DOHH2 (cell line): ENCODE data around the gene FASN.

Source experiments
- H3F3A ChIP-seq: fragments of 200-600 bp; sonication (generic), shearing (Covaris generic); 2 replicates; pipeline ENCODE4 v1.6.0; 2016; ENCODE audit warnings: antibody characterized with exemption, mild to moderate bottlenecking; ENCODE audit not compliant: control insufficient read depth, insufficient read depth
- H3K27ac ChIP-seq: fragments of 200-600 bp; sonication (generic); 2 replicates; pipeline ENCODE4 v1.5.1; 2014; ENCODE audit warnings: low read depth, mild to moderate bottlenecking, low read length, moderate library complexity
- H3K27me3 ChIP-seq: fragments of 200-600 bp; sonication (generic); 2 replicates; pipeline ENCODE4 v1.6.1; 2014; ENCODE audit warnings: mild to moderate bottlenecking, low read length, mixed read lengths; ENCODE audit not compliant: control insufficient read depth
- H3K36me3 ChIP-seq: fragments of 200-600 bp; sonication (generic); 2 replicates; pipeline ENCODE4 v1.6.1; 2014; ENCODE audit warnings: mild to moderate bottlenecking, low read length, moderate library complexity, mixed read lengths; ENCODE audit not compliant: control insufficient read depth
- H3K4me1 ChIP-seq: fragments of 200-600 bp; sonication (generic); 2 replicates; pipeline ENCODE4 v1.6.1; 2014; ENCODE audit warnings: mild to moderate bottlenecking, low read length, mixed read lengths; ENCODE audit not compliant: control insufficient read depth
- H3K4me2 ChIP-seq: fragments of 200-600 bp; sonication (generic); 2 replicates; pipeline ENCODE4 v1.6.0; 2014; ENCODE audit warnings: mild to moderate bottlenecking, low read length, moderate library complexity
- H3K4me3 ChIP-seq: fragments of 200-600 bp; sonication (generic); 2 replicates; pipeline ENCODE4 v1.5.1; 2014; ENCODE audit warnings: mild to moderate bottlenecking, low read length, mixed read lengths
- H3K79me2 ChIP-seq: fragments of 200-600 bp; sonication (generic); 2 replicates; pipeline ENCODE4 v1.6.1; 2014; ENCODE audit warnings: mild to moderate bottlenecking, low read length, mixed read lengths; ENCODE audit not compliant: control insufficient read depth
- H3K9me2 ChIP-seq: fragments of 200-600 bp; sonication (generic); replicated peaks from 2 replicates; pipeline ENCODE4 v1.6.1; 2014; ENCODE audit warnings: mild to moderate bottlenecking, low read length, mixed read lengths; ENCODE audit not compliant: control insufficient read depth
- H3K9me3 ChIP-seq: fragments of 200-600 bp; sonication (generic); 2 replicates; pipeline ENCODE4 v1.6.1; 2014; ENCODE audit warnings: antibody characterized with exemption, low read length, mixed read lengths; ENCODE audit not compliant: control insufficient read depth, insufficient read depth
- H4K20me1 ChIP-seq: fragments of 200-600 bp; sonication (generic); 2 replicates; pipeline ENCODE4 v1.6.0; 2014; ENCODE audit warnings: low read depth, mild to moderate bottlenecking, antibody characterized with exemption, low read length, moderate library complexity; ENCODE audit not compliant: control insufficient read depth, insufficient read depth
- CTCF ChIP-seq: fragments of 200-600 bp; sonication (generic); IDR thresholded peaks from one replicate; pipeline ENCODE4 v1.5.1; 2014; ENCODE audit warnings: antibody characterized with exemption, mild to moderate bottlenecking, low read depth, low read length; ENCODE audit not compliant: poor library complexity, severe bottlenecking
- EZH2phosphoT487 ChIP-seq: fragments of 200-600 bp; sonication (generic); IDR thresholded peaks from 2 replicates; pipeline ENCODE4 v1.6.1; 2017; ENCODE audit warnings: borderline replicate concordance, mild to moderate bottlenecking, antibody characterized with exemption, low read length, moderate library complexity, mixed read lengths

FASN gene

GRCh38 chr17:82028966-82029365 is 69.1 kb downstream of the FASN start:
- TF ChIP-seq CTCF (no peak), EZH2phosphoT487 (no peak)
- no peaks in the 10 kb centered on the region for H3K27me3 ChIP-seq
- H3F3A ChIP-seq = no peaks in the 10 kb centered on the region; the same call in 1 of the 2 replicates
- no peaks in the 10 kb centered on the region for H3K9me3 ChIP-seq
- H3K36me3 ChIP-seq = peaks cover 3% of the 10 kb centered on the region; the same call in 1 of the 2 replicates
- H3K4me3 ChIP-seq = no peak overlapping the region
- H3K4me2 ChIP-seq = no peak overlapping the region
- H4K20me1 ChIP-seq = no peaks in the 10 kb centered on the region
- H3K79me2 ChIP-seq = peaks cover 6% of the 10 kb centered on the region
- H3K27ac ChIP-seq = no peak overlapping the region
- no peaks in the 10 kb centered on the region for H3K9me2 ChIP-seq
- peaks cover 23% of the 10 kb centered on the region for H3K4me1 ChIP-seq
